Lower lobe of right lung (tissue), 2 donors: ENCODE data around the gene SLC25A25. TPM values are rescaled to one million over a fixed set of nuclear protein-coding genes. Genes with fewer than 3 reads are reported as not detected.
A peak's percentile ranks its signal among the peaks of the same experiment; 100 is the strongest.

ENCODE experiments used
- ATAC-seq, 2 donors: fragments of 200-7000 bp; cut with Tn5 transposase; one replicate each; pipeline ENCODE4 v1.9.1; 2020 to 2022; ENCODE audit warnings: mild to moderate bottlenecking in 2 of 2, moderate library complexity in 2 of 2
- DNase-seq: peaks from one replicate; pipeline ENCODE4 v3.0.0-alpha.2; 2020
- H3K27ac ChIP-seq: fragments of 200-600 bp; one replicate; pipeline ENCODE4 v1.8.0; 2022
- H3K27me3 ChIP-seq: fragments of 200-600 bp; one replicate; pipeline ENCODE4 v1.8.0; 2022; ENCODE audit warnings: low read depth
- H3K36me3 ChIP-seq: fragments of 200-600 bp; one replicate; pipeline ENCODE4 v1.8.0; 2022; ENCODE audit warnings: mild to moderate bottlenecking
- H3K4me1 ChIP-seq: fragments of 200-600 bp; one replicate; pipeline ENCODE4 v1.8.0; 2022
- H3K4me3 ChIP-seq: fragments of 200-600 bp; one replicate; pipeline ENCODE4 v1.8.0; 2022; ENCODE audit warnings: mild to moderate bottlenecking
- H3K9me3 ChIP-seq: fragments of 200-600 bp; one replicate; pipeline ENCODE4 v1.8.0; 2022
- intact Hi-C: fragments of 100-400 bp; cut with DNase I; formaldehyde crosslinking; loops from one replicate; pipeline ENCODE4 v1.11.0; 2022
- total RNA-seq: library from RNA; stranded (reverse); fragmentation: NEBNext Ultra II Directional; extraction: Animal tissue kit (Norgen Biotek cat#: 25700); gene quantifications from one replicate; pipeline ENCODE4 v1.2.1, GENCODE V29; 2021
- TF ChIP-seq, protein P1 (sequence below): fragments of 200-600 bp; IDR thresholded peaks from one replicate; pipeline ENCODE4 v1.8.0; 2022; ENCODE audit warnings: antibody characterized with exemption, mild to moderate bottlenecking
- donor health status: DM: no; HTN: yes; CAD: no; lungs with severe emphysema.

The SLC25A25 gene
- total RNA-seq, 1 donor from 2014 or later = 27.3 TPM

DNA sequence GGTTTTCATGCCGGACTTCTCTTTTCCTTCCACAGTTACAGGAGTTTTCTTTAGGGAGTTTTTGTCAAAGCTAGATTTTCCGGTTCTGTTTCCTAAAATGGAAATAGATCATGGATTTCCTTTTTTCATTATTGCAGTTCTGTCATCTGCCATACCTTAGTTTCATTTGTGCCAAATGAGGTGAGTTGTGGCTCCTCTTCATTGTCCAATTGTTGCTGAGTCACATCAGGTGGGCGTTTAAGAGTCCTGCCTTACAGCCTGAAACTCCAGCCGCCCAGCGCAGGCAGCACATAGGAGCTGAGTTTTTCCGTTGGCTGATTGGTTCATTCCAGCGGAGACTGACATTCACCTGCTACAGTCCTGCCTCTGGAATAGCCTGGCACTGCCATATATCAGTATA, 14.1 kb downstream of the SLC25A25 start:
- H3K9me3 ChIP-seq = no peaks in the 10 kb centered on the region
- TF ChIP-seq, protein P1, sequence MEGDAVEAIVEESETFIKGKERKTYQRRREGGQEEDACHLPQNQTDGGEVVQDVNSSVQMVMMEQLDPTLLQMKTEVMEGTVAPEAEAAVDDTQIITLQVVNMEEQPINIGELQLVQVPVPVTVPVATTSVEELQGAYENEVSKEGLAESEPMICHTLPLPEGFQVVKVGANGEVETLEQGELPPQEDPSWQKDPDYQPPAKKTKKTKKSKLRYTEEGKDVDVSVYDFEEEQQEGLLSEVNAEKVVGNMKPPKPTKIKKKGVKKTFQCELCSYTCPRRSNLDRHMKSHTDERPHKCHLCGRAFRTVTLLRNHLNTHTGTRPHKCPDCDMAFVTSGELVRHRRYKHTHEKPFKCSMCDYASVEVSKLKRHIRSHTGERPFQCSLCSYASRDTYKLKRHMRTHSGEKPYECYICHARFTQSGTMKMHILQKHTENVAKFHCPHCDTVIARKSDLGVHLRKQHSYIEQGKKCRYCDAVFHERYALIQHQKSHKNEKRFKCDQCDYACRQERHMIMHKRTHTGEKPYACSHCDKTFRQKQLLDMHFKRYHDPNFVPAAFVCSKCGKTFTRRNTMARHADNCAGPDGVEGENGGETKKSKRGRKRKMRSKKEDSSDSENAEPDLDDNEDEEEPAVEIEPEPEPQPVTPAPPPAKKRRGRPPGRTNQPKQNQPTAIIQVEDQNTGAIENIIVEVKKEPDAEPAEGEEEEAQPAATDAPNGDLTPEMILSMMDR = no peak
- H3K27ac ChIP-seq = peak overlapping the region; percentile 73
- intact Hi-C loops = no loop called here
- no peak overlapping the region for H3K4me3 ChIP-seq
- H3K4me1 ChIP-seq = peaks cover 57% of the 10 kb centered on the region
- ATAC-seq (no peak), DNase-seq (no peak)
- H3K36me3 ChIP-seq = no peaks in the 10 kb centered on the region
- no peaks in the 10 kb centered on the region for H3K27me3 ChIP-seq

DNA sequence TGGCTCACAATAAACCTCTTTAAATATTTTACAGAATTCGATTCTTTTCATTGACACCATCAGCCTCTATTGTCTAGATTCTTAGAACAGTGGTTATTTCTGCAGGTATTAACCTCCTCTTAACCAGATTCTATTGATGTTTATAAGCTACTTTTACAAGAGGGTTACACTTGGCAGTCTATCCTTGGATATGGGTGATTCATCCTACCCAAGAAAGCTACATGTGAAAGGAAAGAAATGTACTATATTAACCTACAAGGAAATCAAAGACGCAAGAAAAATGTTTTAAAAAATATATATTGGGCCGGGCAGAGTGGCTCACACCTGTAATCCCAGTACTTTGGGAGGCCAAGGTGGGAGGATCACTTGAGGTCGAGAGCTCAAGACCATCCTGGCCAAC, 16.7 kb downstream of the SLC25A25 start:
- H3K27ac ChIP-seq = no peak overlapping the region
- ATAC-seq (no peak), DNase-seq (no peak)
- intact Hi-C loops = no loop called here
- H3K9me3 ChIP-seq = no peaks in the 10 kb centered on the region
- H3K4me3 ChIP-seq = no peak overlapping the region
- H3K27me3 ChIP-seq = no peaks in the 10 kb centered on the region
- peaks cover 48% of the 10 kb centered on the region for H3K4me1 ChIP-seq
- no peaks in the 10 kb centered on the region for H3K36me3 ChIP-seq
- TF ChIP-seq, protein P1 = no peak

DNA sequence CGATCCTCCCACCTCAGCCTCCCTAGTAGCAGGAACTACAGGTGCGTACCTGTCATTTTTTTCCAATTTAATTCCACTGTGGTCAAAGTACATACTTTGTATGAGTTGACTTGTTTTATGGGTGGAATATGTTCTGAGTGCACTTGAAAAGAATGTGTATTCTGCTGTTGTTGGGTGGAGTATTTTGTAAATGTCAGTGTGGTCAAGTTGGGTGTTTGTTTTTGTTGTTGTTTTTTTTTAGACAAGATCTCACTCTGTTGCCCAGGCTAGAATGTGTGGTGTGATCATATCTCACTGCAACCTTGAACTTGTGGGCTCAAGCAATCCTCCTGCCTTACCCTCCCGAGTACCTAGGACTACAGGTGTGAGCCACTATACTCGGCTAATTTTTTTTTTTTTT, 17.9 kb downstream of the SLC25A25 start:
- no peak overlapping the region for H3K4me3 ChIP-seq

DNA sequence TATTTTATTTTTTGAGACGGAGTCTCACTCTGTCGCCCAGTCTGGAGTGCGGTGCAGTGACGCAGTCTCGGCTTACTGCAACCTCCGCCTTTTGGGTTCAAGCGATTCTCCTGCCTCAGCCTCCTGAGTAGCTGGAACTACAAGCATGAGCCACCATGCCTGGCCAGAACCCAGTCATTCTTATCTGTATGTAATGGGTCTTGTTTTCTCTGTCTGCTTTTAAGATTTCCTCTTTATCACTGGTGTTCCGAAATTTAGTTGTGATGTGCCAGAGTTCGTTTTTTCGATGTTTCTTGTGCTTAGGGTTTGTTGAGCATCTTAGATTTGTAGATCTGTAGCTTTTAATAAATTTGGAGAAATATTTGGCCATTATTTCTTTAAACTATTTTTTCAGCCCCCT, 19.2 kb downstream of the SLC25A25 start:
- no peak for ATAC-seq
- Histone ChIP-seq H3K27ac (no peak overlapping the region), H3K4me3 (no peak overlapping the region), H3K36me3 (no peaks in the 10 kb centered on the region), H3K27me3 (no peaks in the 10 kb centered on the region), H3K4me1 (peaks cover 42% of the 10 kb centered on the region), H3K9me3 (no peaks in the 10 kb centered on the region)
- intact Hi-C loops = no loop called here
- TF ChIP-seq, protein P1 = no peak
- no peak for DNase-seq

More for the DNA sequence above, 17.9 kb downstream of the SLC25A25 start:
- no peaks in the 10 kb centered on the region for H3K36me3 ChIP-seq
- TF ChIP-seq, protein P1 = no peak
- no peaks in the 10 kb centered on the region for H3K27me3 ChIP-seq
- intact Hi-C loops = no loop called here
- ATAC-seq (no peak), DNase-seq (no peak)
- H3K27ac ChIP-seq = no peak overlapping the region
- peaks cover 44% of the 10 kb centered on the region for H3K4me1 ChIP-seq
- no peaks in the 10 kb centered on the region for H3K9me3 ChIP-seq

DNA sequence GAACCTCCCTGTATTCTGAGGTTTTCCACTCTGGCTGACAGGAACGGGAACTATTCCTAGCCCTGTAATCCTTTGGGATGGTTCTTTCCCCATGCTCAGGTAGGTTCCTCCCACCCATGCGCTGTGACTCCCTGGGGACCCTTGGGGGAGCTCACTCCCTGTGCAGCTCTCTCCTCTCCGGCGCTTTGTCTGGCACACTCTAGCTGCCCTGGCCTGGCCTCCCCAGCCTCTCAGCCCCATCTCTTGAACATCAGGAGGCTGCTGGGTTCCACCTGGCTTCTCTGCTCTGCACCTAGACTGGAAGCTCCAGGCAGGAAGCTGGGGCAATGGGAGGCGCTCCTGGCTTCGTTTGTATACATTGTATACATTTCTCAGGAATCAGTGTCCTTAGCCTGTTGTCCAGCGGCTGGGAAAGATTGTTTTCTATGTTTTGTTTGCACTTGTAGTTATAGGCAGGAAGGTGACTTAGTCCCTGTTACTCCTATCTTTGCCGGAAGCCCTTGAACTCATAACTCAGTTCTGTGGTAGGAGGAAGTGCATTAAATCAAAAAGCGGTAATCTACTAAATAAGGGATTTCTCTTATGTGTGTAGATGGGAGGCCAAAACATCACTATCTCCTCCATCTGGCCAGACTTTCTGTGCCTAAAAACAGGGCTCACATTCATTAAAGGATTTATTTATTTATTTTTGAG, 20.4 kb downstream of the SLC25A25 start:
- Histone ChIP-seq H3K27me3 (no peaks in the 10 kb centered on the region), H3K27ac (peak overlapping the region; percentile 1), H3K9me3 (no peaks in the 10 kb centered on the region), H3K4me3 (no peak overlapping the region), H3K4me1 (peaks cover 50% of the 10 kb centered on the region), H3K36me3 (no peaks in the 10 kb centered on the region)
- TF ChIP-seq, protein P1 = no peak
- intact Hi-C loops = no loop called here
- ATAC-seq (no peak), DNase-seq (no peak)
